Measurements from ENCODE around the gene ZDHHC6. TPM values are rescaled to one million over a fixed set of nuclear protein-coding genes. Genes with fewer than 3 reads are reported as not detected.

ZDHHC6 gene
- total RNA-seq, 1 donor from 2014 or later = 37.1 TPM

GRCh38 chr10:112441520-112441919, 5.2 kb downstream of the ZDHHC6 start:
- no peak for TF ChIP-seq CTCF (IDR thresholded peaks at IDR 0.05; ENCODE audit: unreplicated experiment)
- no peak overlapping the region for H3K4me3 Mint-ChIP-seq
- no peaks in the 10 kb centered on the region for H3K9me3 Mint-ChIP-seq
- H3K27me3 Mint-ChIP-seq (ENCODE audit: low read depth) = no peaks in the 10 kb centered on the region
- no peak for DNase-seq (ENCODE audit: low spot score in 2 of 2, unreplicated experiment in 2 of 2)
- H3K4me1 Mint-ChIP-seq = peaks cover 5% of the 10 kb centered on the region
- no peak overlapping the region for H3K27ac Mint-ChIP-seq
- H3K36me3 Mint-ChIP-seq = peaks cover 15% of the 10 kb centered on the region

- H3K4me3 Mint-ChIP-seq = no peak overlapping the region
- no peak overlapping the region for H3K27ac Mint-ChIP-seq
- DNase-seq (ENCODE audit: low spot score in 2 of 2, unreplicated experiment in 2 of 2) = no peak
- H3K9me3 Mint-ChIP-seq = no peaks in the 10 kb centered on the region
- no peaks in the 10 kb centered on the region for H3K4me1 Mint-ChIP-seq
- no peaks in the 10 kb centered on the region for H3K27me3 Mint-ChIP-seq (ENCODE audit: low read depth)
- no peak for TF ChIP-seq CTCF (IDR thresholded peaks at IDR 0.05; ENCODE audit: unreplicated experiment)
- H3K36me3 Mint-ChIP-seq = peaks cover 19% of the 10 kb centered on the region
Measured at GRCh38 chr10:112438356-112438755, 8.4 kb downstream of the ZDHHC6 start.

- no peaks in the 10 kb centered on the region for H3K27me3 Mint-ChIP-seq (ENCODE audit: low read depth)
- H3K4me3 Mint-ChIP-seq = no peak overlapping the region
- peaks cover 11% of the 10 kb centered on the region for H3K36me3 Mint-ChIP-seq
- H3K27ac Mint-ChIP-seq = no peak overlapping the region
- DNase-seq (ENCODE audit: low spot score in 2 of 2, unreplicated experiment in 2 of 2) = no peak
- no peaks in the 10 kb centered on the region for H3K9me3 Mint-ChIP-seq
- peak; percentile 65 for TF ChIP-seq CTCF (IDR thresholded peaks at IDR 0.05; ENCODE audit: unreplicated experiment)
- no peaks in the 10 kb centered on the region for H3K4me1 Mint-ChIP-seq
Measured at GRCh38 chr10:112434988-112435619, 11.6 kb downstream of the ZDHHC6 start.

- Mint-ChIP-seq H3K36me3 (peaks cover 11% of the 10 kb centered on the region), H3K4me3 (no peak overlapping the region), H3K4me1 (no peaks in the 10 kb centered on the region)
Measured at GRCh38 chr10:112433136-112433535, 13.6 kb downstream of the ZDHHC6 start.

GRCh38 chr10:112429654-112430230, 17.0 kb downstream of the ZDHHC6 start:
- no peak overlapping the region for H3K27ac Mint-ChIP-seq
- H3K4me3 Mint-ChIP-seq = no peak overlapping the region
- no peak for TF ChIP-seq CTCF (IDR thresholded peaks at IDR 0.05; ENCODE audit: unreplicated experiment)
- no peak for DNase-seq (ENCODE audit: low spot score in 2 of 2, unreplicated experiment in 2 of 2)
- H3K9me3 Mint-ChIP-seq = no peaks in the 10 kb centered on the region
- H3K4me1 Mint-ChIP-seq = no peaks in the 10 kb centered on the region
- peaks cover 7% of the 10 kb centered on the region for H3K36me3 Mint-ChIP-seq
- no peaks in the 10 kb centered on the region for H3K27me3 Mint-ChIP-seq (ENCODE audit: low read depth)

More at GRCh38 chr10:112433136-112433535, 13.6 kb downstream of the ZDHHC6 start:
- Mint-ChIP-seq H3K27ac (no peak overlapping the region), H3K27me3 (ENCODE audit: low read depth) (no peaks in the 10 kb centered on the region), H3K9me3 (no peaks in the 10 kb centered on the region)
- DNase-seq (ENCODE audit: low spot score in 2 of 2, unreplicated experiment in 2 of 2) = no peak
- no peak for TF ChIP-seq CTCF (IDR thresholded peaks at IDR 0.05; ENCODE audit: unreplicated experiment)

Data from mesothelial cell of epicardium (in vitro differentiated cells).